ENCODE measurements around the gene MUSK. TPM values are rescaled to one million over a fixed set of nuclear protein-coding genes. Genes with fewer than 3 reads are reported as not detected.

The MUSK gene
- total RNA-seq, 1 donor from 2014 or later = 0.24 TPM

DNA sequence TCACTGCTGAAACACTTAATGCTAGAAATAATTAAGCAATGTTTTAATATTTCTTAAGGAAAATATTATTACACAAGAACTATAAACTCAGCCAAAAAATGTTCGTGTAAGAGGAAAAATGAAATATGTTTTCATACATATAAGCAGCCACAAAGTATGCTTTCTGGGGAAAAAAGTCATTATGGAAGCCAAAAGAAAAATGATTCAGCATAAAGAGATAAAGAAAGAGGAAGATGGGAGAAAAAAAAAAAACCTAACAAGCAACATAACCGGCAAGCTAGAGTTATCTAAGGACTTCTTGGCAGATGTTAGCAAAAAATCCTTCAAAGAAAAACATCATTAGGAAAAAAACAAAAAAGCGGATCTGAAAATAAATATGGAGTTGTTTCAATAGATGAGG lies 179.1 kb downstream of the MUSK start:
- H3K27me3 Mint-ChIP-seq (ENCODE audit: insufficient read depth, low read depth) = peaks cover 3% of the 10 kb centered on the region
- H3K4me2 ChIP-seq = no peak overlapping the region
- H3K4me3 ChIP-seq = no peak overlapping the region
- H3K9me3 Mint-ChIP-seq = no peaks in the 10 kb centered on the region
- no peaks in the 10 kb centered on the region for H3K4me1 Mint-ChIP-seq
- H3K9ac ChIP-seq = no peak overlapping the region
- H3K36me3 ChIP-seq = no peaks in the 10 kb centered on the region
- H3K27ac Mint-ChIP-seq = no peak overlapping the region
- TF ChIP-seq CTCF (IDR thresholded peaks at IDR 0.05) (no peak), EZH2 (IDR thresholded peaks at IDR 0.05) (no peak), EZH2phosphoT487 (IDR thresholded peaks at IDR 0.05) (no peak)
- H3K4me3 Mint-ChIP-seq = no peak overlapping the region
- no peaks in the 10 kb centered on the region for H3K4me1 ChIP-seq
- H3K9me3 ChIP-seq (ENCODE audit: low read depth) = no peaks in the 10 kb centered on the region
- H4K20me1 ChIP-seq (ENCODE audit: low read depth) = no peaks in the 10 kb centered on the region
- no peaks in the 10 kb centered on the region for H3F3A ChIP-seq (ENCODE audit: low read depth)
- H3K79me2 ChIP-seq (ENCODE audit: low read depth) = no peaks in the 10 kb centered on the region
- no peaks in the 10 kb centered on the region for H3K36me3 Mint-ChIP-seq
- no peak for DNase-seq (ENCODE audit: low spot score)
- H2AFZ ChIP-seq (replicated peaks) = no peak overlapping the region
- H3K27me3 ChIP-seq = no peaks in the 10 kb centered on the region
- H3K27ac ChIP-seq = no peak overlapping the region

DNA sequence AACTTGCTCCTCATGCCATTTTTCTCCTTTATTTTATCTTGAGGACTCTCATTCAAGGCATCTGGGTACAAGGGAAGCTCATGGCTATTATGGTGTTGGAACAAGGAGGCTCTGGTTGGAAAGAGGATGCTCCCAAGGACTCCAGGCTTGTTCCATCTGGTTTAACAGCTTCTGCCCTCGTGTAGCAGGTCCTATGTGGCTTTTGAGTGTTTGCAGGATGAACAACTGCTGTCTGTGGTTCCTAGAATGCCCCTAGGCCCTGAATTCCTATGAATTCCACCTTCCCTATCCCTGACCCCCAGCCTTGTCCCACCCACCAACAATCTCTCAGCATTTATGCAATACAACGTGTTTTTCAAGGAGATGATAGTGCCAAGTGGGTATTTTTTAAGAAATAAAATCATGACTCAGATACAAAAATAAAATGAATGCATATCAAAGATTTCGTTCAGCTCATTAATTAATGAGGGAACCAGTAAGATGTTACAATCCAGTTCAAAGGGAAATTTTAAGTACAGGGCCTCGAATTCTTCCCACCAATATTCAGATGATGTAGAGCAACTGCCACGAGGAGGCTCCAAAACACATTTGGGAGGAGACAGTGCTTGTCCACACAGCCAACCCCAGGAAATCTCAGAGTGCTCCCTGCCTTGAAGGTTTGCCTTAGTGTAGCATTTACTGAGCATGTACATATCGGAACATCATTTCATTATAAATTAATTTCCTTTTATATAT lies 182.0 kb downstream of the MUSK start:
- H3F3A ChIP-seq (ENCODE audit: low read depth) = no peaks in the 10 kb centered on the region
- no peaks in the 10 kb centered on the region for H3K4me1 ChIP-seq
- no peaks in the 10 kb centered on the region for H3K27me3 ChIP-seq
- Mint-ChIP-seq H3K27ac (no peak overlapping the region), H3K4me3 (no peak overlapping the region), H3K4me1 (no peaks in the 10 kb centered on the region), H3K36me3 (no peaks in the 10 kb centered on the region), H3K27me3 (ENCODE audit: insufficient read depth, low read depth) (no peaks in the 10 kb centered on the region), H3K9me3 (peaks cover 3% of the 10 kb centered on the region)
- H3K79me2 ChIP-seq (ENCODE audit: low read depth) = no peaks in the 10 kb centered on the region
- H3K27ac ChIP-seq = no peak overlapping the region
- no peaks in the 10 kb centered on the region for H3K36me3 ChIP-seq
- no peak overlapping the region for H3K9ac ChIP-seq
- H3K9me3 ChIP-seq (ENCODE audit: low read depth) = no peaks in the 10 kb centered on the region
- H3K4me2 ChIP-seq = no peak overlapping the region
- DNase-seq (ENCODE audit: low spot score) = no peak
- TF ChIP-seq EZH2phosphoT487 (IDR thresholded peaks at IDR 0.05) = no peak
- no peak for TF ChIP-seq EZH2 (IDR thresholded peaks at IDR 0.05)
- no peak for TF ChIP-seq CTCF (IDR thresholded peaks at IDR 0.05)
- H4K20me1 ChIP-seq (ENCODE audit: low read depth) = no peaks in the 10 kb centered on the region
- H2AFZ ChIP-seq (replicated peaks) = no peak overlapping the region
- no peak overlapping the region for H3K4me3 ChIP-seq

Small RNAs within 50 kb of the gene (small RNA-seq; reads per million reads assigned to genes)
- gene AL513328.1 = not detected

Other genes starting within 250 kb of the MUSK start
- 0.56 and 0.74 TPM in 2 replicates for gene SVEP1, start 89.0 kb upstream of the MUSK start, total RNA-seq (ENCODE audit: low replicate concordance)

All from neural progenitor cell (in vitro differentiated cells).